OCI-LY7 (cell line): ENCODE measurements around the gene OLFML2B. TPM values are rescaled to one million over a fixed set of nuclear protein-coding genes. Genes with fewer than 3 reads are reported as not detected.

Source experiments
- BruUV-seq: library from RNA; stranded (reverse); fragments of 400-500 nt; replicated peaks from 2 replicates; lab custom pipeline; 2021; lab: Mats Ljungman, UMichigan
- CTCF ChIA-PET: fragments of 300-600 bp; sonication (Branson Sonifier 250); formaldehyde crosslinking; loops from one replicate; lab custom pipeline; 2022; ENCODE audit warnings: antibody characterized with exemption; ENCODE audit not compliant: unreplicated experiment; lab: Charles Lee
- POLR2A ChIA-PET: fragments of 300-600 bp; sonication (Branson Sonifier 250); formaldehyde crosslinking; loops from one replicate; lab custom pipeline; 2022; ENCODE audit warnings: antibody characterized with exemption; lab: Charles Lee
- DNase-seq: peaks from one replicate; pipeline ENCODE4 v3.0.0-alpha.2; 2015; ENCODE audit warnings: low spot score
- H2AFZ ChIP-seq: fragments of 200-600 bp; sonication (generic), shearing (Covaris generic); 2 replicates; pipeline ENCODE4 v1.6.1; 2014; ENCODE audit warnings: mild to moderate bottlenecking, antibody characterized with exemption, low read length, moderate library complexity
- H3K27ac ChIP-seq: fragments of 200-600 bp; sonication (generic); 2 replicates; pipeline ENCODE4 v1.5.1; 2014; ENCODE audit warnings: mixed run types, low read depth, mild to moderate bottlenecking, moderate library complexity, low read length, inconsistent platforms; ENCODE audit not compliant: poor library complexity, severe bottlenecking
- H3K36me3 ChIP-seq: fragments of 200-600 bp; sonication (generic); 2 replicates; pipeline ENCODE4 v1.6.1; 2014; ENCODE audit warnings: mild to moderate bottlenecking, antibody characterized with exemption, low read length, moderate library complexity, mixed read lengths; ENCODE audit not compliant: insufficient read depth
- H3K4me1 ChIP-seq: fragments of 200-600 bp; sonication (generic); 2 replicates; pipeline ENCODE4 v1.5.1; 2014; ENCODE audit warnings: mild to moderate bottlenecking, low read length; ENCODE audit not compliant: insufficient read depth, poor library complexity, severe bottlenecking
- H3K4me2 ChIP-seq: fragments of 200-600 bp; sonication (generic); 2 replicates; pipeline ENCODE4 v1.6.1; 2014; ENCODE audit warnings: mild to moderate bottlenecking, low read length
- H3K4me3 ChIP-seq: fragments of 200-600 bp; sonication (generic); 2 replicates; pipeline ENCODE4 v1.5.1; 2014; ENCODE audit warnings: mild to moderate bottlenecking, low read depth, low read length; ENCODE audit not compliant: poor library complexity, severe bottlenecking
- H3K79me2 ChIP-seq: fragments of 200-600 bp; sonication (generic); 2 replicates; pipeline ENCODE4 v1.6.1; 2016; ENCODE audit warnings: low read depth, mild to moderate bottlenecking, low read length, moderate library complexity, mixed read lengths; ENCODE audit not compliant: insufficient read depth
- H3K9me2 ChIP-seq: fragments of 200-600 bp; sonication (generic); 2 replicates; pipeline ENCODE4 v1.6.1; 2016; ENCODE audit warnings: mild to moderate bottlenecking, low read length, mixed read lengths; ENCODE audit not compliant: insufficient read depth
- H3K9me3 ChIP-seq: fragments of 200-600 bp; sonication (generic); 2 replicates; pipeline ENCODE4 v1.6.1; 2014; ENCODE audit warnings: mild to moderate bottlenecking, mixed run types, low read length, mixed read lengths
- H4K20me1 ChIP-seq: fragments of 200-600 bp; sonication (generic); 2 replicates; pipeline ENCODE4 v1.6.1; 2014; ENCODE audit warnings: mild to moderate bottlenecking, antibody characterized with exemption, low read length, moderate library complexity, mixed read lengths; ENCODE audit not compliant: insufficient read depth
- CTCF ChIP-seq: fragments of 200-600 bp; sonication (generic); conservative IDR thresholded peaks from 2 replicates; pipeline ENCODE4 v1.5.1; 2014; ENCODE audit warnings: mild to moderate bottlenecking, antibody characterized with exemption, low read length, moderate library complexity, mixed read lengths
- EZH2phosphoT487 ChIP-seq: fragments of 200-600 bp; sonication (generic); IDR thresholded peaks from 2 replicates; pipeline ENCODE4 v1.6.1; 2018; ENCODE audit warnings: low read depth, borderline replicate concordance, mild to moderate bottlenecking, mixed run types, antibody characterized with exemption, low read length, moderate library complexity, mixed read lengths
- intact Hi-C: fragments of 100-400 bp; cut with micrococcal nuclease; formaldehyde crosslinking; loops from one replicate; pipeline ENCODE4 v1.10.0; 2022; ENCODE audit not compliant: unreplicated experiment
- total RNA-seq, 2 experiments: library from RNA; depleted of rRNA in 1 of 2; stranded (reverse); fragments of >200 nt in 1 of 2; shearing (Covaris generic) in 1 of 2; gene quantifications; 2 replicates each; pipeline ENCODE4 v1.2.3, GENCODE V29; 2014 to 2022

OLFML2B gene
- total RNA-seq, 2 experiments from 2014 or later: not detected

GRCh38 chr1:162035241-162035640, 11.6 kb upstream of the OLFML2B start:
- Histone ChIP-seq H3K4me3 (no peak overlapping the region), H3K9me3 (no peaks in the 10 kb centered on the region), H4K20me1 (no peaks in the 10 kb centered on the region), H2AFZ (no peak overlapping the region), H3K4me1 (no peaks in the 10 kb centered on the region), H3K36me3 (no peaks in the 10 kb centered on the region), H3K9me2 (no peaks in the 10 kb centered on the region), H3K79me2 (no peaks in the 10 kb centered on the region), H3K27ac (no peak overlapping the region), H3K4me2 (no peak overlapping the region)
- intact Hi-C loops: loop anchor here (5.0 kb wide), 1 partner anchor 243 kb away; no protein-coding TSS in a partner anchor
- BruUV-seq: no TSS peak
- CTCF ChIA-PET: no interaction called here
- DNase-seq: no peak
- POLR2A ChIA-PET: no interaction called here
- TF ChIP-seq CTCF (no peak), EZH2phosphoT487 (no peak)

- Histone ChIP-seq H3K4me2 (no peak overlapping the region), H3K4me1 (no peaks in the 10 kb centered on the region), H3K4me3 (no peak overlapping the region), H3K79me2 (no peaks in the 10 kb centered on the region), H3K9me2 (no peaks in the 10 kb centered on the region), H2AFZ (no peak overlapping the region), H3K9me3 (no peaks in the 10 kb centered on the region), H3K27ac (no peak overlapping the region), H4K20me1 (no peaks in the 10 kb centered on the region), H3K36me3 (no peaks in the 10 kb centered on the region)
- no peak for DNase-seq
- intact Hi-C loops: no loop called here
- TF ChIP-seq CTCF (no peak), EZH2phosphoT487 (no peak)
- CTCF ChIA-PET: no interaction called here
- POLR2A ChIA-PET: interaction anchor here (0.8 kb wide), 1 partner anchor 14 kb away, joined by 3 read pairs; no protein-coding TSS in a partner anchor
- no TSS peak for BruUV-seq
These were observed 9.8 kb upstream of the OLFML2B start for GRCh38 chr1:162033428-162033827.

DNA sequence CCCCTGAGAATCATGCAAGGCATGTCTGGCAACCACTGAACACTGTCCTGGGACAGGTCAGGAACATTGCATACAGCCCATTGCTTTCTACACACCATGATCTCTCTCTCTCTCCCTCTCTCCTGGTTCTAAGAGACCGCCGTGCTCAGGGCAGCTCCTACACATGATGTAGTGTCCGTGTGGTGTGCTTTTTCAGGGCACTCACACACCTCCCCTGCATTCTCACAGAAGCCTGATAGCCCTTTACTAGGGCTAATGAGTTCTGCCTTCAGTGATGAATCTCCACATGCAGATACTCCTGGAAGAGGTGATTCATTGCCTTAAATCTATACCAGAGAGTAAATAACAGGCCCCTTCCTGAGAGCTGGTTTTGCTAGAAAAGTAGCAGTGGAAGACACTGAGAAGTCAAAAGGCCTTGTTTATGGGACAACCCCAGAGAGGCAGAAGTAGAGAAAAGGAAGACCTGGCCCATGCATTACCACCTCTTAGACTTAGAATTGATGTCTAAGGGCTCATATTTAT, 7.2 kb upstream of the OLFML2B start:
- CTCF ChIA-PET: no interaction called here
- intact Hi-C loops: no loop called here

More for the DNA sequence above, 7.2 kb upstream of the OLFML2B start:
- no peak overlapping the region for H3K27ac ChIP-seq
- no peak overlapping the region for H3K4me2 ChIP-seq
- H3K79me2 ChIP-seq: no peaks in the 10 kb centered on the region
- no TSS peak for BruUV-seq
- no peaks in the 10 kb centered on the region for H3K4me1 ChIP-seq
- no peaks in the 10 kb centered on the region for H4K20me1 ChIP-seq
- no peaks in the 10 kb centered on the region for H3K9me3 ChIP-seq
- no peak overlapping the region for H3K4me3 ChIP-seq
- POLR2A ChIA-PET: no interaction called here
- TF ChIP-seq EZH2phosphoT487 (no peak), CTCF (no peak)
- no peaks in the 10 kb centered on the region for H3K9me2 ChIP-seq
- H2AFZ ChIP-seq: no peak overlapping the region
- H3K36me3 ChIP-seq: no peaks in the 10 kb centered on the region
- DNase-seq: no peak
